SU-DHL-6 (cell line): ENCODE measurements around the gene CARHSP1.

ENCODE experiments used
- H2AFZ ChIP-seq: fragments of 200-600 bp; sonication (generic); 2 replicates; pipeline ENCODE4 v1.6.1; 2014; ENCODE audit warnings: low read depth, mild to moderate bottlenecking, moderate library complexity, mixed read lengths, antibody characterized with exemption, low read length; ENCODE audit not compliant: severe bottlenecking
- H3F3A ChIP-seq: fragments of 200-600 bp; shearing (Covaris generic); 2 replicates; pipeline ENCODE4 v1.6.0; 2016; ENCODE audit warnings: antibody characterized with exemption, mild to moderate bottlenecking; ENCODE audit not compliant: insufficient read depth
- H3K27ac ChIP-seq: fragments of 200-600 bp; sonication (generic); 2 replicates; pipeline ENCODE4 v1.5.1; 2016; ENCODE audit warnings: low read depth, mild to moderate bottlenecking, low read length, moderate library complexity, mixed read lengths
- H3K27me3 ChIP-seq: fragments of 200-600 bp; sonication (generic), shearing (Covaris generic); 2 replicates; pipeline ENCODE4 v1.6.0; 2014; ENCODE audit warnings: mild to moderate bottlenecking, low read length
- H3K36me3 ChIP-seq: fragments of 200-600 bp; sonication (generic); 2 replicates; pipeline ENCODE4 v1.6.1; 2014; ENCODE audit warnings: mild to moderate bottlenecking, low read length, mixed read lengths
- H3K4me2 ChIP-seq: fragments of 300-600, 200-600 bp; shearing (Covaris generic), sonication (generic); 2 replicates; pipeline ENCODE4 v1.6.0; 2014; ENCODE audit warnings: low read length, low read depth, mild to moderate bottlenecking; ENCODE audit not compliant: poor library complexity, severe bottlenecking
- H3K4me3 ChIP-seq: fragments of 200-600 bp; sonication (generic); 2 replicates; pipeline ENCODE4 v1.5.1; 2014; ENCODE audit warnings: antibody characterized with exemption, low read length, mild to moderate bottlenecking, mixed read lengths; ENCODE audit not compliant: insufficient read depth, poor library complexity, severe bottlenecking
- H3K79me2 ChIP-seq: fragments of 200-600 bp; sonication (generic); 2 replicates; pipeline ENCODE4 v1.6.1; 2014; ENCODE audit warnings: mild to moderate bottlenecking, low read length, moderate library complexity; ENCODE audit not compliant: insufficient read depth
- H3K9ac ChIP-seq: fragments of 200-600 bp; sonication (generic); 2 replicates; pipeline ENCODE4 v1.7.0; 2014; ENCODE audit warnings: mild to moderate bottlenecking, low read length
- H3K9me2 ChIP-seq: fragments of 200-600 bp; sonication (generic); replicated peaks from 2 replicates; pipeline ENCODE4 v1.6.1; 2014; ENCODE audit warnings: low read length; ENCODE audit not compliant: insufficient read depth
- H3K9me3 ChIP-seq: fragments of 200-600 bp; sonication (generic); 2 replicates; pipeline ENCODE4 v1.6.1; 2014; ENCODE audit warnings: low read length, mixed read lengths; ENCODE audit not compliant: insufficient read depth
- H4K20me1 ChIP-seq: fragments of 200-600 bp; sonication (generic); 2 replicates; pipeline ENCODE4 v1.6.1; 2014; ENCODE audit warnings: low read depth, mild to moderate bottlenecking, antibody characterized with exemption, low read length, moderate library complexity, mixed read lengths
- CTCF ChIP-seq: fragments of 200-600 bp; sonication (generic); IDR thresholded peaks from one replicate; pipeline ENCODE4 v1.5.1; 2017; ENCODE audit warnings: antibody characterized with exemption, mild to moderate bottlenecking, low read length, moderate library complexity; ENCODE audit not compliant: insufficient read depth, poor library complexity, severe bottlenecking
- EZH2phosphoT487 ChIP-seq: fragments of 200-600 bp; sonication (generic), shearing (Covaris generic); conservative IDR thresholded peaks from 2 replicates; pipeline ENCODE4 v1.6.1; 2018; ENCODE audit warnings: mild to moderate bottlenecking, antibody characterized with exemption, low read length, moderate library complexity, mixed read lengths

The CARHSP1 gene

GRCh38 chr16:8861563-8862308, 7.1 kb downstream of the CARHSP1 start:
- H2AFZ ChIP-seq = no peak overlapping the region
- H3K9me3 ChIP-seq = no peaks in the 10 kb centered on the region
- no peak overlapping the region for H3K9ac ChIP-seq
- H3K27me3 ChIP-seq = no peaks in the 10 kb centered on the region
- H3K79me2 ChIP-seq = peaks cover 62% of the 10 kb centered on the region
- H3K36me3 ChIP-seq = no peaks in the 10 kb centered on the region
- no peak overlapping the region for H3K4me2 ChIP-seq
- peaks cover 3% of the 10 kb centered on the region; the same call in 1 of the 2 replicates for H3F3A ChIP-seq
- TF ChIP-seq EZH2phosphoT487 = no peak
- TF ChIP-seq CTCF = no peak
- H3K4me3 ChIP-seq = no peak overlapping the region
- no peaks in the 10 kb centered on the region for H3K9me2 ChIP-seq
- peaks cover 8% of the 10 kb centered on the region; the same call in 1 of the 2 replicates for H4K20me1 ChIP-seq
- H3K27ac ChIP-seq = no peak overlapping the region

- Histone ChIP-seq H3K4me2 (no peak overlapping the region), H2AFZ (no peak overlapping the region), H3K9me3 (no peaks in the 10 kb centered on the region), H3F3A (peaks cover 10% of the 10 kb centered on the region; the same call in 1 of the 2 replicates), H4K20me1 (peaks cover 8% of the 10 kb centered on the region; the same call in 1 of the 2 replicates), H3K79me2 (peaks cover 47% of the 10 kb centered on the region), H3K9me2 (no peaks in the 10 kb centered on the region), H3K9ac (no peak overlapping the region), H3K27ac (no peak overlapping the region), H3K4me3 (no peak overlapping the region), H3K36me3 (no peaks in the 10 kb centered on the region; the same call in 1 of the 2 replicates), H3K27me3 (no peaks in the 10 kb centered on the region)
- TF ChIP-seq EZH2phosphoT487 (no peak), CTCF (no peak)
These were observed 8.6 kb downstream of the CARHSP1 start for GRCh38 chr16:8859913-8860881.

- no peak overlapping the region for H3K27ac ChIP-seq
- H3K9me3 ChIP-seq = no peaks in the 10 kb centered on the region
- no peaks in the 10 kb centered on the region for H3K27me3 ChIP-seq
- peaks cover 10% of the 10 kb centered on the region; the same call in 1 of the 2 replicates for H3F3A ChIP-seq
- H2AFZ ChIP-seq = no peak overlapping the region
- no peaks in the 10 kb centered on the region for H3K9me2 ChIP-seq
- H4K20me1 ChIP-seq = peaks cover 8% of the 10 kb centered on the region; the same call in 1 of the 2 replicates
- H3K4me3 ChIP-seq = no peak overlapping the region
- no peak overlapping the region for H3K4me2 ChIP-seq
- no peak for TF ChIP-seq EZH2phosphoT487
- H3K79me2 ChIP-seq = peaks cover 37% of the 10 kb centered on the region
- no peak overlapping the region for H3K9ac ChIP-seq
- H3K36me3 ChIP-seq = no peaks in the 10 kb centered on the region; the same call in 1 of the 2 replicates
These were observed 9.6 kb downstream of the CARHSP1 start for GRCh38 chr16:8858994-8859912.
